C4-2B (cell line): ENCODE results near the gene SIAH1.
"Not testable (repeated sequence)": the region's sequence is repeated elsewhere in the genome, so short reads cannot be mapped to it uniquely, and the experiment has no call there.

Source experiments
- CTCF ChIP-seq: fragments of 450-650 bp; conservative IDR thresholded peaks from 2 replicates; pipeline ENCODE4 v1.5.1; 2017; ENCODE audit warnings: mild to moderate bottlenecking
- ZFX ChIP-seq: fragments of 450-650 bp; IDR thresholded peaks from 2 replicates; pipeline ENCODE4 v1.6.1; 2017

GRCh38 chr16:48377301-48377700 is 7.9 kb downstream of the SIAH1 start:
- not testable (repeated sequence) for TF ChIP-seq CTCF, ZFX
